Central memory CD8-positive, alpha-beta T cell (primary cell): Measurements from ENCODE around the gene RAD52.

ENCODE experiments used
- ATAC-seq: fragments of 150-1000 bp; cut with Tn5 transposase; replicated peaks from 2 replicates; pipeline ENCODE4 v1.10.0; 2022; ENCODE audit warnings: mild to moderate bottlenecking, moderate FRiP score, moderate number of reproducible peaks; ENCODE audit not compliant: poor library complexity, severe bottlenecking; ENCODE audit errors: extremely low read depth
- DNase-seq, 2 donors: peaks; one replicate each; pipeline ENCODE4 v3.0.0; 2021; ENCODE audit warnings: low spot score in 2 of 2
- H3K27ac Mint-ChIP-seq: one replicate; pipeline ENCODE4 v1.8.0; 2022; ENCODE audit warnings: low read depth, mild to moderate bottlenecking, moderate library complexity, mixed read lengths
- H3K27me3 Mint-ChIP-seq: one replicate; pipeline ENCODE4 v1.8.0; 2022; ENCODE audit warnings: mixed read lengths
- H3K36me3 Mint-ChIP-seq: one replicate; pipeline ENCODE4 v1.8.0; 2022; ENCODE audit warnings: mild to moderate bottlenecking, moderate library complexity, mixed read lengths; ENCODE audit not compliant: insufficient read depth
- H3K4me1 Mint-ChIP-seq: one replicate; pipeline ENCODE4 v1.8.0; 2022; ENCODE audit warnings: mixed read lengths
- H3K4me3 Mint-ChIP-seq: one replicate; pipeline ENCODE4 v1.8.0; 2022; ENCODE audit warnings: mild to moderate bottlenecking, moderate library complexity, mixed read lengths
- H3K9me3 Mint-ChIP-seq: one replicate; pipeline ENCODE4 v1.8.0; 2022; ENCODE audit warnings: mixed read lengths

Gene RAD52

GRCh38 chr12:873954-874353 is 75.5 kb downstream of the RAD52 start:
- Mint-ChIP-seq H3K27me3 (no peaks in the 10 kb centered on the region), H3K4me3 (no peak overlapping the region), H3K27ac (no peak overlapping the region), H3K4me1 (peaks cover 17% of the 10 kb centered on the region), H3K36me3 (peaks cover 38% of the 10 kb centered on the region), H3K9me3 (no peaks in the 10 kb centered on the region)
- ATAC-seq (peak; percentile 53), DNase-seq (no peak)

DNA sequence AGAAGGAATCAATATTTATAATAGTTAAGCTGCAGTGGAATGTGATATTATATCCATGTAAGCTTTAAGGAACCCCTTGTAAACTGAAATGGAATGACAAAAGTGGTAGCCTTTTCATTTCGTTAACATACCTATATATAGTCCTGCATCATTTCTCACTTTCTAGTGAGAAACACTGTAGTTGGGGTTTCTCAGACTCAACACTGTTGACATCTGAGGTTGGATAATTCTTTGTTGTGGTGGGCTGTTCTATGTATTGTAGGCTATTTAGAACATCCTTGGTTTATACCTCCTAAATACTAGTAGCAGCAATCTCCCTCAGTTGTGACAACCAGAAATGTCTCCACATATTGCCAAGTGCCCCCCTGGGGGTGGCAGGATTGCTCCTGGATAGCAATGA is 79.1 kb downstream of the RAD52 start:
- Mint-ChIP-seq H3K4me1 (peaks cover 28% of the 10 kb centered on the region), H3K27me3 (no peaks in the 10 kb centered on the region), H3K36me3 (peaks cover 45% of the 10 kb centered on the region), H3K4me3 (no peak overlapping the region), H3K9me3 (no peaks in the 10 kb centered on the region), H3K27ac (peak overlapping the region; percentile 27)
- DNase-seq (no peak), ATAC-seq (peak; percentile 91)

GRCh38 chr12:868722-869121 is 80.8 kb downstream of the RAD52 start:
- ATAC-seq (no peak), DNase-seq (no peak)
- Mint-ChIP-seq H3K27ac (no peak overlapping the region), H3K36me3 (peaks cover 53% of the 10 kb centered on the region), H3K4me1 (peaks cover 33% of the 10 kb centered on the region), H3K9me3 (no peaks in the 10 kb centered on the region), H3K27me3 (no peaks in the 10 kb centered on the region), H3K4me3 (no peak overlapping the region)

- H3K27me3 Mint-ChIP-seq, result no peaks in the 10 kb centered on the region
- H3K36me3 Mint-ChIP-seq, result peaks cover 56% of the 10 kb centered on the region
- peaks cover 33% of the 10 kb centered on the region for H3K4me1 Mint-ChIP-seq
- H3K27ac Mint-ChIP-seq, result no peak overlapping the region
- no peak for ATAC-seq
- no peak for DNase-seq
- H3K4me3 Mint-ChIP-seq, result no peak overlapping the region
- no peaks in the 10 kb centered on the region for H3K9me3 Mint-ChIP-seq
These were observed 81.6 kb downstream of the RAD52 start for GRCh38 chr12:867905-868304.

DNA sequence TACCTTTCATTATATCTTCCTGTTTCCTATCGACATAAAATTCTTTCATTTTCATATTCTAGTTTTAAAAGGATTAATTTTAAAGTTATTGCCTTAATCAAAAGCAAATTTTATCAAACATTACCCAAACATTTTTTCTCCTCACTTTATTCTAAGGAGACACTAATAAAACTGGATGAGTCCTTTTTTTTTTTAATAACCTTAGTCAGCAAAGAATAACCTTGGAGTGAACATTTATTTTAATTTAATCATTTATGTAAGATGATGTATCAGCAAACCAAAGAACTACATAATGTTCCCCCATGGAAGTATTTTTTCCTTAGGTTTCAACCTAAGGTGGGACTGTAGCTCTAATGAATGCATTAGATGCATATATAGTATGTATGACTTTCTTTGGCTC is 83.9 kb downstream of the RAD52 start:
- no peaks in the 10 kb centered on the region for H3K27me3 Mint-ChIP-seq
- no peak overlapping the region for H3K4me3 Mint-ChIP-seq
- DNase-seq, result no peak
- peaks cover 63% of the 10 kb centered on the region for H3K36me3 Mint-ChIP-seq
- peak overlapping the region; percentile 85 for H3K27ac Mint-ChIP-seq
- peaks cover 43% of the 10 kb centered on the region for H3K4me1 Mint-ChIP-seq
- ATAC-seq, result no peak
- H3K9me3 Mint-ChIP-seq, result no peaks in the 10 kb centered on the region

DNA sequence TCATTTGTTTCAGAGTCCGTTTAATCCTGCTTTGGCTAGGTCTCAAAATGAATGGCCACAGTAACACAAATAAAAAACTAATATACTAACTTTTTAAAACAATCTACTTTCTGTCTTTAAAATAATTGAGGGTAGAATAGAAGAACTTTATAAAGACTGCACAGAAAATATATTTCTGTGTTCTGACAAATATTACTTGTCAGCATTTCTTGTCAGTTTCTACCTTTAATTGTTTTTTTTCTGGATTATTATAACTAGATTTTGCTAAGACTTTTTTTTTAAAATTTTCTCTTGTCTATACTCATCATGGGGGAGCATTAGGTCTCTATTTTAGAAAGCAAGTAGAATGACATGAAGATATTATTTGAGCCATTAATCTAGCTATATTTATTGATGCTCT is 86.2 kb downstream of the RAD52 start:
- H3K36me3 Mint-ChIP-seq, result peaks cover 69% of the 10 kb centered on the region
- H3K27ac Mint-ChIP-seq, result no peak overlapping the region
- DNase-seq (no peak), ATAC-seq (no peak)
- no peak overlapping the region for H3K4me3 Mint-ChIP-seq
- no peaks in the 10 kb centered on the region for H3K27me3 Mint-ChIP-seq
- peaks cover 31% of the 10 kb centered on the region for H3K4me1 Mint-ChIP-seq
- no peaks in the 10 kb centered on the region for H3K9me3 Mint-ChIP-seq

DNA sequence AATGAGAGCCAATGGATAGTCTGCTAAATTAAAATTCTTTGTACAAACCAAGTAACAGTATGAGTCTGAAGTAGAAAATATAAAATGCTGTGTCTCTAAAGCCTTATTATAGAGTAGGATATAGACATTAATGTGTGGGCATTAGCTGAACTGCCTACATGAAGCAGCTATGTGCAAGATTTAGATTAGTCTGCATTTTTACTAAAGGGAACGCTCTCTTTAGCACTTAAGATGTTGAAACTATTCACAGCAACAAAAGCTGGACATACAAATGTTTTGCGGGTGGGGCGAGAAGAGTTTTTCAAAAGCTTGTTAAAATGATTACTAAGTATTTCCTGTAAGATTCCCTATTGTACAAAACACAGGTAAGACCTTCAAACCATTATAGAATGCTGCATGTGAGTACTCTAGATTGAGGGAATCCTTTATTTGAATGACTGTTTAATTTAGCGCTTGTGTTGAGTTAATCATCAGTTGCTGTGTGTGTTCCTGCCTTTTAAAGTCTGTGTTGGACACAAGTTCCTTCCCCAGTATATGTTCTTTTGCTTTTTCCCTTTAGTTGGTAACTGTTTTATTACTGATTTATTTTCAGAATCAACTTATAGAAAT is 87.1 kb downstream of the RAD52 start:
- H3K36me3 Mint-ChIP-seq, result peaks cover 71% of the 10 kb centered on the region
- H3K27ac Mint-ChIP-seq, result peak overlapping the region; percentile 52
- no peak overlapping the region for H3K4me3 Mint-ChIP-seq
- ATAC-seq (no peak), DNase-seq (no peak)
- no peaks in the 10 kb centered on the region for H3K9me3 Mint-ChIP-seq
- peaks cover 26% of the 10 kb centered on the region for H3K4me1 Mint-ChIP-seq
- H3K27me3 Mint-ChIP-seq, result no peaks in the 10 kb centered on the region
